GM06990 (cell line): ENCODE results near the gene SRC.

Source experiments
- DNase-seq: peaks from one replicate; pipeline ENCODE4 v3.0.0-alpha.2; 2011; ENCODE audit not compliant: insufficient read length; ENCODE audit errors: extremely low read depth
- H3K27me3 ChIP-seq: replicated peaks from 2 replicates; pipeline ENCODE4 v1.6.0; 2011; ENCODE audit warnings: low read length; ENCODE audit not compliant: control insufficient read depth, insufficient read depth
- H3K36me3 ChIP-seq: 2 replicates; pipeline ENCODE4 v1.5.1; 2011; ENCODE audit warnings: low read length; ENCODE audit not compliant: control insufficient read depth, insufficient read depth
- H3K4me3 ChIP-seq: replicated peaks from 2 replicates; pipeline ENCODE4 v1.5.1; 2011; ENCODE audit warnings: low read depth, mild to moderate bottlenecking, control low read depth, low read length
- TF ChIP-seq, protein P1 (sequence below): IDR thresholded peaks from 2 replicates; pipeline ENCODE4 v1.5.1; 2011; ENCODE audit warnings: low read length, control low read depth, mild to moderate bottlenecking, inconsistent platforms; ENCODE audit not compliant: insufficient read depth, poor library complexity, severe bottlenecking

Gene SRC

DNA sequence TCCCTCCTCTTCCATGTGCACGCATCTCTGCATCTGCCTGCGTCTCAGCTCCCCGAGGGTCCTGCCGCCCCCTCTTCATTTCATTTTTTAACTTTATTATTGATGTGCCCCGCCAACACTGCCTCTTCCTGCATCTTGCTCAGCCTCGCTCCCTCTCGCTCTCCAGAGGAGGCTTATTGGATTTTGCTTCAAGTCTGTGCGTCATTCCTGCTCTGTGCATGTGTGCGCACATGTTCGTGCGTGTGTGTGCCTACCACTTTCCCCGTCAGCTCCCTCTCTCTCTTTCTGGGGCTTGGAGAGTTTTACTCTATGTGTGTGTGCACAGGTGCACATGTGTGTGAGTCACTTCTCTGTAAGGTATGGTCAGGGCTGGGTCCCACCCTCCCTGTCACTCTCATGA lies 103.3 kb downstream of the SRC start:
- Histone ChIP-seq H3K36me3 (no peaks in the 10 kb centered on the region), H3K4me3 (no peak overlapping the region), H3K27me3 (peaks cover 2% of the 10 kb centered on the region)
- DNase-seq: no peak
- TF ChIP-seq, protein P1, sequence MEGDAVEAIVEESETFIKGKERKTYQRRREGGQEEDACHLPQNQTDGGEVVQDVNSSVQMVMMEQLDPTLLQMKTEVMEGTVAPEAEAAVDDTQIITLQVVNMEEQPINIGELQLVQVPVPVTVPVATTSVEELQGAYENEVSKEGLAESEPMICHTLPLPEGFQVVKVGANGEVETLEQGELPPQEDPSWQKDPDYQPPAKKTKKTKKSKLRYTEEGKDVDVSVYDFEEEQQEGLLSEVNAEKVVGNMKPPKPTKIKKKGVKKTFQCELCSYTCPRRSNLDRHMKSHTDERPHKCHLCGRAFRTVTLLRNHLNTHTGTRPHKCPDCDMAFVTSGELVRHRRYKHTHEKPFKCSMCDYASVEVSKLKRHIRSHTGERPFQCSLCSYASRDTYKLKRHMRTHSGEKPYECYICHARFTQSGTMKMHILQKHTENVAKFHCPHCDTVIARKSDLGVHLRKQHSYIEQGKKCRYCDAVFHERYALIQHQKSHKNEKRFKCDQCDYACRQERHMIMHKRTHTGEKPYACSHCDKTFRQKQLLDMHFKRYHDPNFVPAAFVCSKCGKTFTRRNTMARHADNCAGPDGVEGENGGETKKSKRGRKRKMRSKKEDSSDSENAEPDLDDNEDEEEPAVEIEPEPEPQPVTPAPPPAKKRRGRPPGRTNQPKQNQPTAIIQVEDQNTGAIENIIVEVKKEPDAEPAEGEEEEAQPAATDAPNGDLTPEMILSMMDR: no peak

DNA sequence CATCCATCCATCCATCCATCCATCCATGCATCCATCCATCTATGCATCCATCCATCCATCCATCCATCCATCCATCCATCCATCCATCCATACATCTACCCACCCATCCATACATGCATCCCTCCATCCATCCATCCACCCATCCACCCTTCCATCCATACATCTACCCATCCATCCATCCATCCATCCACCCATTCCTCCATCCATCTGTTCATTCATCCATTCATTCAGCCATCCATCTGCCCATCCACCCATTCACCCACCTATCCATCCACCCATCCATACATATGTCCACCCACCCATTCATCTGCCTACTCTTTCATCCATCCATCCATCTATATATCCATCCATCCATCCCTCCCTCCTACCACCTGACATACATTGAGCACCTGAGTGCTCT lies 104.4 kb downstream of the SRC start:
- DNase-seq: no peak
- Histone ChIP-seq H3K4me3 (no peak overlapping the region), H3K36me3 (no peaks in the 10 kb centered on the region), H3K27me3 (peaks cover 2% of the 10 kb centered on the region; the same call in 1 of the 2 replicates)
- TF ChIP-seq, protein P1: no peak

DNA sequence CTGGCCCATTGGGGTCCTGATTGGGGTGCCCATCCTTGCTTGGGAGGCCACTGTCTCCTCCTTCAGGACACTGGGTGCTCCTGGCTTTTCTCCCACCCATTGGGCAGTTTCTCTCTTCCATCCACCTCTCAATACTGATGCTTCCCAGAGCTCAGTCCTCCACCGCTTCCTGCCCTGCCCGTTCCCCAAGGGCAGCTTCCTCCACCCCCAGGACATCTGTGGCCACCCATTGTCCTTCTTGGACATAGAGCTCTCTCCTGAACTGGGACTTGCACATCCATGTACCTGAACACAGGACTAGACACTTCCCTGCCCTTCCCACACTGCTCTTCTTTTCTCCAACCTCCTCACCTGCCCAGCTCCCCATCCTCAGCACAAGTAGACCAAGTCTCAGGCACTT lies 105.7 kb downstream of the SRC start:
- no peaks in the 10 kb centered on the region; the same call in 1 of the 2 replicates for H3K27me3 ChIP-seq
- TF ChIP-seq, protein P1: no peak
- H3K4me3 ChIP-seq: no peak overlapping the region
- DNase-seq: no peak
- no peaks in the 10 kb centered on the region for H3K36me3 ChIP-seq

DNA sequence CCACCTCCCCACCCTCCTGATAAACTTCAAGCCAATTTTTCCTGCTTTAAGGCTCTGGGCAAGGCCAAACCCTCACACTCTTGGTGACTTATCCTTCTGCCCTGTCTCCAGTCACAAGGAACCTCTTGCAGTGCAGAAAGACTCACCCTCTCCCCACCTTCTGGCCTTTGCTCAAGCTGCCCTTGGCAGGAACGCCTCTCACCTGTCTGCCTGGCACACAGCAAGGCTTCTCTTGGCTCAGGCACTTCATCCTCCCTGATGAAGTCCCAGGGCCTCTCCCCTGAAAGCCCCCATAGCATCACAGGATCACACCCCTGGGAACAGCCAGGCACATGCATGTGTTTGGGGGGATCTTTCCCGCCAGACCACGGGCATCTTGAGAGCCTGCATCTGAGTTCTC lies 106.3 kb downstream of the SRC start:
- no peaks in the 10 kb centered on the region for H3K36me3 ChIP-seq
- DNase-seq: no peak
- TF ChIP-seq, protein P1: no peak

DNA sequence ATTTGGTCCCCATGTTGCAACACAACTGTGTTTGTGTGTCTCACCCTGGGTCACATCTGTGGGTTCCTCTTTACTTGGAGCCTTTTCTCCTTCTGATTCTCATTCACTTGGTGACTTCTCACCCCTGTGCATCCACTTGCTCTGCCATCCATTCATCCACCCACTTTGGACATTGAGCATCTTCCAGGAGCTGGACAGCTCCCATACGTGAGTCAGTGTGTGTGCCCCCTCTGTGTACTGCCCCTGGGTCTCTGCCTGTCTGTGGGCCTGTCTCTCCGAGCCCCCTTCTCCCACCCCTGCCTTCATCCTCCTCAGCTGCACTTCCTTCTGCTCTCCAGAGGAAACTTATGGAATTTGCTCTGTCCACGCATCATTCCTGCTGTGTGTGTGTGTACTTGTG lies 107.3 kb downstream of the SRC start:
- DNase-seq: no peak
- H3K36me3 ChIP-seq: no peaks in the 10 kb centered on the region
- no peaks in the 10 kb centered on the region; the same call in 1 of the 2 replicates for H3K27me3 ChIP-seq
- H3K4me3 ChIP-seq: no peak overlapping the region
- TF ChIP-seq, protein P1: no peak

More for the DNA sequence above, 106.3 kb downstream of the SRC start:
- H3K27me3 ChIP-seq: no peaks in the 10 kb centered on the region; the same call in 1 of the 2 replicates
- no peak overlapping the region for H3K4me3 ChIP-seq

DNA sequence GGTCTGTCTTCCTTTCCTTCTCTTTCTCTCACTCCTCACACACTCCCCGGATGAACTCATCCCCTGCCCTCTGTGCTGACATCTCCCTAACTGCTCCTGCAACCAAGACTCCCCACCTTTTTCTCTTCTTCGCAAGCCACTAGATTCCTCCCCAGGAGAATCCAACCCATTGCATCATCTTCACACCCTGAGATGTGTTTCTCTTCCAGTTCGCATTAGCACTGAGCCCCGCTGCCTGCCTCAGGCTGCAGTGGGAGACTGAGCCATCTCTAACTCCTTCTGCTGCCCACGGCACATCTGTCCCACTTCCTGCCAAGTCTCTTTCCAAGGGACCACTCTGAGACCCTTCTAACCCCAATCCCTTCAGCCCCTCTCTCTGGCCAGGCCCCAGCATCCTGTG lies 107.9 kb downstream of the SRC start:
- Histone ChIP-seq H3K4me3 (no peak overlapping the region), H3K36me3 (no peaks in the 10 kb centered on the region), H3K27me3 (no peaks in the 10 kb centered on the region; the same call in 1 of the 2 replicates)
- TF ChIP-seq, protein P1: no peak
- DNase-seq: no peak
